MV-4-11 (cell line): Measurements from ENCODE around the gene GOLPH3.
"Not testable (repeated sequence)": the region's sequence is repeated elsewhere in the genome, so short reads cannot be mapped to it uniquely, and the experiment has no call there.

ENCODE experiments used
- DNase-seq: peaks from one replicate; lab custom pipeline; 2025; lab: John Stamatoyannopoulos, UW

GOLPH3 gene

GRCh38 chr5:32098890-32099310, 75.2 kb downstream of the GOLPH3 start:
- no peak for DNase-seq

GRCh38 chr5:32098291-32098690, 75.8 kb downstream of the GOLPH3 start:
- DNase-seq: no peak

- DNase-seq: no peak
These were observed 77.1 kb downstream of the GOLPH3 start for GRCh38 chr5:32096891-32097595.

- no peak for DNase-seq
These were observed 78.9 kb downstream of the GOLPH3 start for GRCh38 chr5:32095261-32095671.

- DNase-seq: no peak
These were observed 79.4 kb downstream of the GOLPH3 start for GRCh38 chr5:32094691-32095090.

GRCh38 chr5:32092938-32093812, 80.9 kb downstream of the GOLPH3 start:
- DNase-seq: peak; percentile 51

GRCh38 chr5:32090755-32091128, 83.4 kb downstream of the GOLPH3 start:
- DNase-seq: no peak

- no peak for DNase-seq
These were observed 83.9 kb downstream of the GOLPH3 start for GRCh38 chr5:32090026-32090754.

GRCh38 chr5:32089146-32090000, 84.7 kb downstream of the GOLPH3 start:
- DNase-seq: no peak

- peak; percentile 36 for DNase-seq
These were observed 85.9 kb downstream of the GOLPH3 start for GRCh38 chr5:32088214-32088613.

GRCh38 chr5:32087086-32088082, 86.7 kb downstream of the GOLPH3 start:
- DNase-seq: no peak

GRCh38 chr5:32083981-32084430, 90.1 kb downstream of the GOLPH3 start:
- peak; percentile 78 for DNase-seq

GRCh38 chr5:32082701-32083100, 91.4 kb downstream of the GOLPH3 start:
- DNase-seq: no peak

- not testable (repeated sequence) for DNase-seq
These were observed 93.6 kb downstream of the GOLPH3 start for GRCh38 chr5:32080565-32080964.

- DNase-seq: not testable (repeated sequence)
These were observed 95.3 kb downstream of the GOLPH3 start for GRCh38 chr5:32078855-32079254.

- DNase-seq: peak; percentile 53
These were observed 97.1 kb downstream of the GOLPH3 start for GRCh38 chr5:32076699-32077695.
